Endodermal cell (in vitro differentiated cells): Measurements from ENCODE around the gene GSK3A. TPM values are rescaled to one million over a fixed set of nuclear protein-coding genes. Genes with fewer than 3 reads are reported as not detected.

ENCODE experiments used
- DNase-seq: peaks from one replicate; pipeline ENCODE4 v3.0.0-alpha.2; 2017
- H3K27ac ChIP-seq: 2 replicates; pipeline ENCODE4 v1.5.1; 2013; ENCODE audit warnings: mild to moderate bottlenecking, low read depth, low read length, moderate library complexity
- H3K27me3 ChIP-seq: 2 replicates; pipeline ENCODE4 v1.6.1; 2013; ENCODE audit warnings: mild to moderate bottlenecking, low read length, moderate library complexity; ENCODE audit not compliant: insufficient read depth, control insufficient read depth, poor library complexity, severe bottlenecking
- H3K36me3 ChIP-seq: 2 replicates; pipeline ENCODE4 v1.7.0; 2013; ENCODE audit warnings: mild to moderate bottlenecking, low read length, moderate library complexity; ENCODE audit not compliant: control insufficient read depth, insufficient read depth
- H3K4me1 ChIP-seq: one replicate; pipeline ENCODE4 v1.7.0; 2013; ENCODE audit warnings: low read length; ENCODE audit not compliant: control insufficient read depth, insufficient read depth
- H3K4me3 ChIP-seq: 2 replicates; pipeline ENCODE4 v1.5.1; 2013; ENCODE audit warnings: mild to moderate bottlenecking, low read length, moderate library complexity
- H3K9ac ChIP-seq: 2 replicates; pipeline ENCODE4 v1.6.1; 2013; ENCODE audit warnings: mild to moderate bottlenecking, low read length, moderate library complexity; ENCODE audit not compliant: poor library complexity, severe bottlenecking; ENCODE audit errors: extremely low read depth
- H3K9me3 ChIP-seq: 2 replicates; pipeline ENCODE4 v1.6.1; 2013; ENCODE audit warnings: mild to moderate bottlenecking, low read length, moderate library complexity; ENCODE audit not compliant: control insufficient read depth
- H3K27ac Mint-ChIP-seq: 2 replicates; pipeline ENCODE4 v1.8.0; 2020; ENCODE audit warnings: mixed read lengths
- H3K27me3 Mint-ChIP-seq: 2 replicates; pipeline ENCODE4 v1.8.0; 2021; ENCODE audit warnings: mild to moderate bottlenecking, mixed read lengths; ENCODE audit not compliant: insufficient read depth
- H3K36me3 Mint-ChIP-seq: 2 replicates; pipeline ENCODE4 v1.8.0; 2020; ENCODE audit warnings: low read depth, mixed read lengths
- H3K4me1 Mint-ChIP-seq: 2 replicates; pipeline ENCODE4 v1.8.0; 2020; ENCODE audit warnings: mixed read lengths
- H3K4me3 Mint-ChIP-seq: 2 replicates; pipeline ENCODE4 v1.8.0; 2020; ENCODE audit warnings: mild to moderate bottlenecking, moderate library complexity, mixed read lengths
- H3K9me3 Mint-ChIP-seq: 2 replicates; pipeline ENCODE4 v1.8.0; 2020; ENCODE audit warnings: mild to moderate bottlenecking, mixed read lengths
- WGBS, 2 experiments: methylation state at CpG; one replicate each; pipeline versions ENCODE4 v1.1.5 to v1.1.7; 2013; ENCODE audit warnings: missing lambda C conversion rate in 2 of 2, mixed read lengths in 1 of 2; ENCODE audit not compliant: insufficient coverage in 1 of 2, insufficient read length in 1 of 2; 5-methylcytosine and 5-hydroxymethylcytosine counted together
- total RNA-seq, 2 donors: library from RNA; stranded (reverse); fragmentation: NEBNext Ultra II Directional in 1 of 2; extraction: Animal tissue kit (Norgen Biotek cat#: 25700) in 1 of 2; gene quantifications; 2 replicates in 1 of 2; 3 replicates in 1 of 2; pipeline ENCODE4 v1.2.1, GENCODE V29; 2021
- TF ChIP-seq, protein P1 (sequence below): fragments of 200-600 bp; sonication (generic); conservative IDR thresholded peaks from 2 replicates; pipeline ENCODE4 v1.5.0; 2021; ENCODE audit warnings: antibody characterized with exemption, mild to moderate bottlenecking

GSK3A gene
- total RNA-seq, 2 donors from 2014 or later, result 52.6 to 55.1 TPM

DNA sequence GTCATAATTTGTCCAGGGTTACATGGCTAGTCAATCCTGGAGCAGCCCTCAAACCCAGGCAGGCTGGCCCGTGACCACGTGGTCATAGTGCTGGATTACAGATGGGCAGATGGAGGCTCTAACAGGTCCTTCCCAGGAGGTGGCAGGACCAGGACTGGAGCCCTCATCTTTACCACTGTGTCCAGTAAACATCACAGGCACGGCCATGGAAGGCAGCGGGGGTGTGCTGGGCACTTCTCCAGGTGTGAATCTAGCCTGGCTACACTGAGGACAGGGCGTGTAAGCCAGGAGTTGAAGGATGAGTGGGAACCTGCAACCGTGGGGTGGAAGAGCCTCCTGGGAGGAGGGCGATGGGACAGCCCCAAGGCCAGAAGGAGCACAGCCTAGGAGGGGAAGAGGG lies 32.7 kb upstream of the GSK3A start:
- no peak overlapping the region for H3K4me3 Mint-ChIP-seq
- peaks cover 23% of the 10 kb centered on the region for H3K36me3 Mint-ChIP-seq
- Histone ChIP-seq H3K9ac (no peak overlapping the region), H3K27ac (no peak overlapping the region), H3K9me3 (no peaks in the 10 kb centered on the region), H3K27me3 (no peaks in the 10 kb centered on the region), H3K4me1 (peaks cover 9% of the 10 kb centered on the region), H3K4me3 (no peak overlapping the region), H3K36me3 (peaks cover 16% of the 10 kb centered on the region)
- no peak overlapping the region for H3K27ac Mint-ChIP-seq
- TF ChIP-seq, protein P1, sequence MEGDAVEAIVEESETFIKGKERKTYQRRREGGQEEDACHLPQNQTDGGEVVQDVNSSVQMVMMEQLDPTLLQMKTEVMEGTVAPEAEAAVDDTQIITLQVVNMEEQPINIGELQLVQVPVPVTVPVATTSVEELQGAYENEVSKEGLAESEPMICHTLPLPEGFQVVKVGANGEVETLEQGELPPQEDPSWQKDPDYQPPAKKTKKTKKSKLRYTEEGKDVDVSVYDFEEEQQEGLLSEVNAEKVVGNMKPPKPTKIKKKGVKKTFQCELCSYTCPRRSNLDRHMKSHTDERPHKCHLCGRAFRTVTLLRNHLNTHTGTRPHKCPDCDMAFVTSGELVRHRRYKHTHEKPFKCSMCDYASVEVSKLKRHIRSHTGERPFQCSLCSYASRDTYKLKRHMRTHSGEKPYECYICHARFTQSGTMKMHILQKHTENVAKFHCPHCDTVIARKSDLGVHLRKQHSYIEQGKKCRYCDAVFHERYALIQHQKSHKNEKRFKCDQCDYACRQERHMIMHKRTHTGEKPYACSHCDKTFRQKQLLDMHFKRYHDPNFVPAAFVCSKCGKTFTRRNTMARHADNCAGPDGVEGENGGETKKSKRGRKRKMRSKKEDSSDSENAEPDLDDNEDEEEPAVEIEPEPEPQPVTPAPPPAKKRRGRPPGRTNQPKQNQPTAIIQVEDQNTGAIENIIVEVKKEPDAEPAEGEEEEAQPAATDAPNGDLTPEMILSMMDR, result no peak
- no peak for DNase-seq
- WGBS, 2 experiments, result 90 to 98% methylated on average over 5 to 7 of the region's 7 CpGs
- H3K4me1 Mint-ChIP-seq, result peaks cover 24% of the 10 kb centered on the region
- no peaks in the 10 kb centered on the region for H3K9me3 Mint-ChIP-seq
- H3K27me3 Mint-ChIP-seq, result no peaks in the 10 kb centered on the region

- no peaks in the 10 kb centered on the region for H3K9me3 Mint-ChIP-seq
- H3K4me1 ChIP-seq, result peaks cover 6% of the 10 kb centered on the region
- no peaks in the 10 kb centered on the region for H3K9me3 ChIP-seq
- peaks cover 25% of the 10 kb centered on the region for H3K4me1 Mint-ChIP-seq
- no peak overlapping the region for H3K27ac Mint-ChIP-seq
- peaks cover 23% of the 10 kb centered on the region for H3K36me3 Mint-ChIP-seq
- no peak overlapping the region for H3K9ac ChIP-seq
- 93 to 97% methylated on average over 13 to 22 of the region's 22 CpGs for WGBS, 2 experiments
- DNase-seq, result no peak
- no peak overlapping the region for H3K27ac ChIP-seq
- peaks cover 16% of the 10 kb centered on the region for H3K36me3 ChIP-seq
- no peak overlapping the region for H3K4me3 ChIP-seq
- TF ChIP-seq, protein P1, result no peak
- no peaks in the 10 kb centered on the region for H3K27me3 Mint-ChIP-seq
- H3K27me3 ChIP-seq, result no peaks in the 10 kb centered on the region
- no peak overlapping the region for H3K4me3 Mint-ChIP-seq
Observed at GRCh38 chr19:42274065-42274682, 31.8 kb upstream of the GSK3A start.

DNA sequence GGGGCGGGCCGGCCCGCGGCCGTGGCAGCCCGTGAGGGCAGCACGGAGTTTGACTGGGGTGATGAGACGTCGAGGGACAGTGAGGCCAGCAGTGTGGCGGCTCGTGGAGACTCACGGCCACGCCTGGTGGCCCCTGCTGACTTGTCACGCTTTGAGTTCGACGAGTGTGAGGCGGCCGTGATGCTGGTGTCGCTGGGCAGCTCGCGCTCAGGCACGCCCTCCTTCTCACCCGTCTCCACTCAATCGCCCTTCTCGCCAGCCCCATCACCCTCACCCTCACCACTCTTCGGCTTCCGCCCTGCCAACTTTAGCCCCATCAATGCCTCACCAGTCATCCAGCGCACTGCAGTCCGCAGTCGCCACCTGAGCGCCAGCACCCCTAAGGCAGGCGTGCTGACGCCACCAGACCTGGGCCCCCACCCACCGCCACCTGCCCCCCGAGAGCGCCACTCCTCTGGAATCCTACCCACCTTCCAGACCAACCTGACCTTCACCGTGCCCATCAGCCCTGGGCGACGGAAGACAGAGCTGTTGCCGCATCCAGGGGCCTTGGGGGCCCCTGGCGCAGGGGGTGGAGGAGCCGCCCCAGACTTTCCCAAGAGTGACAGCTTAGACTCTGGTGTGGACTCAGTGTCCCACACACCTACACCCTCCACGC lies 31.1 kb upstream of the GSK3A start:
- no peaks in the 10 kb centered on the region for H3K9me3 ChIP-seq
- H3K4me3 ChIP-seq, result no peak overlapping the region
- H3K4me1 Mint-ChIP-seq, result peaks cover 23% of the 10 kb centered on the region
- peaks cover 16% of the 10 kb centered on the region for H3K36me3 ChIP-seq
- no peak overlapping the region for H3K27ac ChIP-seq
- no peak overlapping the region for H3K27ac Mint-ChIP-seq
- H3K4me1 ChIP-seq, result peaks cover 4% of the 10 kb centered on the region
- no peak for DNase-seq
- H3K27me3 ChIP-seq, result no peaks in the 10 kb centered on the region
- peaks cover 23% of the 10 kb centered on the region for H3K36me3 Mint-ChIP-seq
- H3K27me3 Mint-ChIP-seq, result no peaks in the 10 kb centered on the region
- H3K4me3 Mint-ChIP-seq, result no peak overlapping the region
- TF ChIP-seq, protein P1, result no peak
- WGBS, 2 experiments, result 93 to 98% methylated on average over 39 to 43 of the region's 43 CpGs
- H3K9ac ChIP-seq, result no peak overlapping the region
- no peaks in the 10 kb centered on the region for H3K9me3 Mint-ChIP-seq
